Chondrocyte (in vitro differentiated cells): ENCODE results near the gene RPS14. TPM values are rescaled to one million over a fixed set of nuclear protein-coding genes. Genes with fewer than 3 reads are reported as not detected.

ENCODE experiments used
- DNase-seq: peaks from one replicate; pipeline ENCODE4 v3.0.0; 2021; ENCODE audit warnings: mixed read lengths, low spot score
- H3K27ac Mint-ChIP-seq: one replicate; pipeline ENCODE4 v1.8.0; 2021; ENCODE audit warnings: mild to moderate bottlenecking, moderate library complexity, mixed read lengths; ENCODE audit not compliant: unreplicated experiment
- H3K27me3 Mint-ChIP-seq: 2 replicates; pipeline ENCODE4 v1.8.0; 2021; ENCODE audit warnings: low read depth, mixed read lengths
- H3K36me3 Mint-ChIP-seq: 2 replicates; pipeline ENCODE4 v1.8.0; 2021; ENCODE audit warnings: low read depth, mixed read lengths
- H3K4me1 Mint-ChIP-seq: 2 replicates; pipeline ENCODE4 v1.8.0; 2021; ENCODE audit warnings: low read depth, mild to moderate bottlenecking, mixed read lengths
- H3K4me3 Mint-ChIP-seq: one replicate; pipeline ENCODE4 v1.8.0; 2021; ENCODE audit warnings: mild to moderate bottlenecking, moderate library complexity, mixed read lengths; ENCODE audit not compliant: unreplicated experiment
- H3K9me3 Mint-ChIP-seq: 2 replicates; pipeline ENCODE4 v1.8.0; 2021; ENCODE audit warnings: low read depth, mixed read lengths
- total RNA-seq: library from RNA; stranded (reverse); gene quantifications from 3 replicates; pipeline ENCODE4 v1.2.1, GENCODE V29; 2021
- TF ChIP-seq, protein P1 (sequence below): fragments of 200-600 bp; sonication (generic); IDR thresholded peaks from 2 replicates; pipeline ENCODE4 v1.5.0; 2021; ENCODE audit warnings: antibody characterized with exemption, mild to moderate bottlenecking, moderate library complexity

RPS14 gene
- total RNA-seq, 1 donor from 2014 or later, result 1,121 TPM

DNA sequence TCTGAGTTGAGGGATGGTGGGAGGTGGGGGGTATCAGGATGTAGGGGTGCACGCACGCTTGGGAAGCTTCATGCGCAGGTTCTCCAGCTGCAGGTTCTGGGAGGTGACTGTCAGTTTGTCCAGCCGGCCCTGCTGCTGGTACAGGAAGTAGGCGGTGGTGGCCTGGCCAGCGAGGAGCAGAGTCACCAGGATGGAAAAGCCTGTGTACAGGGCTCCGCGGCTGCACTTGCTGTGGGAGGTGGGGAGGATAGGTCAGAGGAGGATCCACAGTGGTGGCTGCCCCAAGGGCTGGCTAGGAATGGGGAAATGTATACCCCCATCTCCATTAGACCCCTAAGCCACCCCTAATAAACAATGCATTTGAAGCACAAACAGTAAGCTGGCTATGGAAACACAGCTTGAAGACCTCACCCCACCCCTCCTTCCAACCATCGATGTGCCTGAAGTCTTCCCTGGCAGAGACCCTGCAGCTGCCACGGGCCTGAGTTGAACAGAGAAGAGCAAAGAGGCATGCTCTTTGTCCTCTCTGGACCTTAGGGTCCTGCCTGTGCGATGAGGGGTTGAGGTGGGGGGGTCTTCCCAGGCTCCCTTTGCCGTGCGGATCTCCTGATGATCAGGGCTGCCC, 42.3 kb downstream of the RPS14 start:
- Mint-ChIP-seq H3K27me3 (no peaks in the 10 kb centered on the region), H3K9me3 (no peaks in the 10 kb centered on the region), H3K27ac (no peak overlapping the region), H3K4me3 (no peak overlapping the region), H3K4me1 (peaks cover 11% of the 10 kb centered on the region), H3K36me3 (peaks cover 3% of the 10 kb centered on the region)
- TF ChIP-seq, protein P1, sequence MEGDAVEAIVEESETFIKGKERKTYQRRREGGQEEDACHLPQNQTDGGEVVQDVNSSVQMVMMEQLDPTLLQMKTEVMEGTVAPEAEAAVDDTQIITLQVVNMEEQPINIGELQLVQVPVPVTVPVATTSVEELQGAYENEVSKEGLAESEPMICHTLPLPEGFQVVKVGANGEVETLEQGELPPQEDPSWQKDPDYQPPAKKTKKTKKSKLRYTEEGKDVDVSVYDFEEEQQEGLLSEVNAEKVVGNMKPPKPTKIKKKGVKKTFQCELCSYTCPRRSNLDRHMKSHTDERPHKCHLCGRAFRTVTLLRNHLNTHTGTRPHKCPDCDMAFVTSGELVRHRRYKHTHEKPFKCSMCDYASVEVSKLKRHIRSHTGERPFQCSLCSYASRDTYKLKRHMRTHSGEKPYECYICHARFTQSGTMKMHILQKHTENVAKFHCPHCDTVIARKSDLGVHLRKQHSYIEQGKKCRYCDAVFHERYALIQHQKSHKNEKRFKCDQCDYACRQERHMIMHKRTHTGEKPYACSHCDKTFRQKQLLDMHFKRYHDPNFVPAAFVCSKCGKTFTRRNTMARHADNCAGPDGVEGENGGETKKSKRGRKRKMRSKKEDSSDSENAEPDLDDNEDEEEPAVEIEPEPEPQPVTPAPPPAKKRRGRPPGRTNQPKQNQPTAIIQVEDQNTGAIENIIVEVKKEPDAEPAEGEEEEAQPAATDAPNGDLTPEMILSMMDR, result no peak
- no peak for DNase-seq

DNA sequence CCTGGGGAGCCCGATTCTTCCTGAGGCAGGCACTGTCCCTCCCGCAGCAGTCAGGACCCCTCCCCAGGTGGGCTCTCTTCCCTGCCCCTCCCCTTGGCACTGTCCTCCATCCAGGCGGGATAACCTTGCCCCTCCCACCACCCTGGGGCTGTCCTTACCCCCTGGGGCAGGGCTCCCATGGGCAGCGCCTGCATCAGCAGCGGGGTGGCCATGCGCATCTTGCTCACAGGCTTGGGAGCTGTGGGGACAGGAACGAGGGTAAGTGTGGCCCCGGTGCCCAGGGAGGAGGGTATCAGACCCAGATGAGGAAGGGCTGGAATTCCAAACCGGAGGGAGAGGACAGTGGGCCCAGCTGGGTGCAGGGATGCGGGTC, 42.8 kb downstream of the RPS14 start:
- DNase-seq, result no peak
- no peak overlapping the region for H3K4me3 Mint-ChIP-seq
- H3K27ac Mint-ChIP-seq, result no peak overlapping the region
- TF ChIP-seq, protein P1, result no peak
- peaks cover 11% of the 10 kb centered on the region for H3K4me1 Mint-ChIP-seq
- peaks cover 3% of the 10 kb centered on the region for H3K36me3 Mint-ChIP-seq
- no peaks in the 10 kb centered on the region for H3K9me3 Mint-ChIP-seq
- no peaks in the 10 kb centered on the region for H3K27me3 Mint-ChIP-seq

DNA sequence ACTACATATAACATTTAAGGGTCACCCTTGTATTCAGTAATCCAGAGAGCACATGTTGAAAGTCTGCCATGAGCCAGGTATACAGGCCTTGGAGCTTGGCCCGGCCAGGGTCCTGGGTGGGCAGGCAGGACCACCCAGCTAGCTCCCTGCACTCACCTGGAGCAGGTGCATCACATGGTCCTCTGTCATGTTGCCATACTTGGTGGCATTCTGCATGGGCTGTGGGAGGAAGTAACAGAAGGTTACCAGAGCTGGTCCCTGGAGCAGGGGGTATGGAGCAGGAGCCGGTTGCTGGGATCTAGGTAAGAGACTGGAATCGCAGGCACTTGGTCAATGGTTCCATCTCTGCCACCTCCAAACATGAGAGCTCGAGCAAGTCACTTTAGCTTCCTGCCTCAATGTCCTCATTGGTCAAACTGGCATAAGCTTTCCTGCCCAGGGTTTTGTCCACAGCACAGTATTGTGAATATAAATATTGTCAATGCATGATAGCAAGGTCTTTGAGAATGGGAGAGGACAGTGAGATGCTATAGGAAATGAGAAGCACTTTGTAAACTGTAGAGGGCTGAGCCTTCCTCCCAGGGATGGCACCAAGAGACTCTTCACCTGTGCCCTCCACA, 43.3 kb downstream of the RPS14 start:
- Mint-ChIP-seq H3K9me3 (no peaks in the 10 kb centered on the region), H3K27me3 (no peaks in the 10 kb centered on the region), H3K4me3 (no peak overlapping the region), H3K4me1 (peaks cover 11% of the 10 kb centered on the region), H3K36me3 (peaks cover 3% of the 10 kb centered on the region), H3K27ac (no peak overlapping the region)
- no peak for DNase-seq
- TF ChIP-seq, protein P1, result no peak

DNA sequence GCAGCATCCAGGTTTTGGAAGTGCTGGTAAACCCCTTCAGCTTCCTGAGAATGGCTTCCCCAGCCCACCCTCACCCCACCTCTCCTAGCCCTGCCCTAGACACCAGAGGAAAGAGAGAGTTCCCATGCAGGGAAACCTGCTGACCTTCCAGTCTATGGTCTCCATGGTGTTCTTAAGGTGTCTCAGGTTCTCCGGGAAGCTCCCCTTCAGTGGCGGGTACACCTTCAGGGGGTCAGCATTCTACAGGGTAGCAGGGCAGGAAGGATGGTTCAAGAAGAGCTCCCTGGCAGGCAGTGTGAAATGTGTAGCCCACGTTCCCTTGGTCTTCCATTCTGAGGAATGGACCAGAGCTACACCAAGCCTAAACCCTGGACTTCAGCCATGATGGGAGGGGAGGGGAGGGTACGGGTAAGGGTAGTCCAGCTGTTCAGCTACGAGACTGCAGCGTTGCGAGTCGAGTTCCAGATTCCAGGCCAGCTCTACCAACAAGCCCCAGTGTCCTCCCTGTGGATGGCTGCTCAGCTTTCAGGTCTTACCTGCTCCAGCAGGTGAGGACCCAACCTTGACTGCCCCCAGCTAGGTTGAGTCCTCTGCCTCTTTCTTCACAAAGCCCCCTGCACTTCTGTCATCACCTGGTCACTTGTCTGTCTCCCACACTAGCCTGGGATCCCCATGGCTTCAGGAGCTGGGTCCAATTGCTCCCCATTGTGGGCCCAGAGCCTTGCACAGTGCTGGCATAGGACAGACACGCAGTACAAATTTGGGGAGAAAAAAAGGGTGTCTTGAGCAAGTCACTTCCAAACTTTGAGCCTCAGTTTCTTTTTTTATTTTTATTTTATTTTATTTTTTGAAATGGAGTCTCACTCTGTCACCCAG, 44.4 kb downstream of the RPS14 start:
- H3K4me3 Mint-ChIP-seq, result no peak overlapping the region
- H3K36me3 Mint-ChIP-seq, result peaks cover 7% of the 10 kb centered on the region
- DNase-seq, result no peak
- no peak overlapping the region for H3K27ac Mint-ChIP-seq
- TF ChIP-seq, protein P1, result no peak
- H3K9me3 Mint-ChIP-seq, result no peaks in the 10 kb centered on the region
- no peaks in the 10 kb centered on the region for H3K27me3 Mint-ChIP-seq
- H3K4me1 Mint-ChIP-seq, result peaks cover 6% of the 10 kb centered on the region

DNA sequence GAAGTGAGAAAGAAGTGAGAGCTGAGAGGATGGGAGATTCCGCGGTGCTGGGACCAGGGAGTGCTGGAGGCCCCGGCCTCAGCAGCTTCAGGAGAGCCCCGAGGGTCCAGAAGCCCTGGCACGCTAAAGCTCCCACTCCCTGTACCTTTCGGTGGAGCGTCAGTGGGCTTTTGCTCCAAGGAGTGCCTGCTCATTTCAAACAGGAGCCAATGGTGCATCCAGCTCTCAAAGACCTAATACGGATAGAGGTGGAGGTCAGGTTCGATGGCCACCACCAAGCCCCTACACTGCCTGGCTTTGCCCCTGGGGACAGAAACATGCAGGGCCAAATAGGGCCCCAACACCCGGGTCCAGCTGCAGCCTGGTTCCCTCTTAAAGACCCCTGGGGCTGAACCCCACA, 45.0 kb downstream of the RPS14 start:
- no peaks in the 10 kb centered on the region for H3K4me1 Mint-ChIP-seq
- no peaks in the 10 kb centered on the region for H3K9me3 Mint-ChIP-seq
- H3K27ac Mint-ChIP-seq, result no peak overlapping the region
- H3K4me3 Mint-ChIP-seq, result no peak overlapping the region
- TF ChIP-seq, protein P1, result no peak
- DNase-seq, result no peak
- H3K36me3 Mint-ChIP-seq, result peaks cover 12% of the 10 kb centered on the region
- no peaks in the 10 kb centered on the region for H3K27me3 Mint-ChIP-seq
